Astrocyte of the spinal cord (primary cell): ENCODE measurements around the gene DENND2C.

ENCODE experiments used
- DNase-seq: peaks from one replicate; pipeline ENCODE4 v3.0.0; 2011; ENCODE audit warnings: low read depth, low spot score
- H3K4me3 ChIP-seq: 2 replicates; pipeline ENCODE4 v1.5.1; 2011; ENCODE audit warnings: low read depth, mild to moderate bottlenecking, low read length, moderate library complexity
- CTCF ChIP-seq: IDR thresholded peaks from 2 replicates; pipeline ENCODE4 v1.5.1; 2012; ENCODE audit warnings: low read depth, mild to moderate bottlenecking, low read length, inconsistent platforms
- in situ Hi-C: cut with HindIII; loops from 2 replicates; pipeline ENCODE4 v1.10.0; 2017; ENCODE audit warnings: low sequenced_read_pairs

Gene DENND2C

DNA sequence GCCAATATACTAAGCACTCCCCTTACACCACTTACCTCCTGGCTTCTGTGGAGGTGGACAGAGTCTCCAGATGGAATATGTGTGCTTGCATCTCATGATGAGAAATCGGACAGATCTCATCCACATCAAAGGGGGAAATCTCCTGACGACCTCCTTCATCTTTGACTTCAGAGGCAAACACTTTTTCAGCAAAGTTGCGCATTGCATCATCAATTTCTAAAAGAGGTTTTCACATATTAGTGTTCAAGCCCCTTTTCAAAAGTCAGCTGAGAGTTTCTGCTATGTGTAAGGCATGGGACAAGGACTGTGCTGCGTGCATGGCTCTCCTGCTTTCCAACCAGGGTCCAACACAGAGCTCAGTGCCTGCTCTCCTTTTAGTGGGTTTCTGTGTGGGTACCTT lies 18.7 kb upstream of the DENND2C start:
- no peak for TF ChIP-seq CTCF
- in situ Hi-C loops: no loop called here
- no peak for DNase-seq
- H3K4me3 ChIP-seq: no peak overlapping the region

GRCh38 chr1:114685851-114686250 lies 16.0 kb upstream of the DENND2C start:
- DNase-seq: no peak

GRCh38 chr1:114677691-114678090 lies 7.8 kb upstream of the DENND2C start:
- in situ Hi-C loops: no loop called here
- TF ChIP-seq CTCF: no peak
- no peak for DNase-seq
- H3K4me3 ChIP-seq: no peak overlapping the region

More at GRCh38 chr1:114685851-114686250, 16.0 kb upstream of the DENND2C start:
- no peak overlapping the region for H3K4me3 ChIP-seq
- TF ChIP-seq CTCF: no peak
- in situ Hi-C loops: no loop called here

DNA sequence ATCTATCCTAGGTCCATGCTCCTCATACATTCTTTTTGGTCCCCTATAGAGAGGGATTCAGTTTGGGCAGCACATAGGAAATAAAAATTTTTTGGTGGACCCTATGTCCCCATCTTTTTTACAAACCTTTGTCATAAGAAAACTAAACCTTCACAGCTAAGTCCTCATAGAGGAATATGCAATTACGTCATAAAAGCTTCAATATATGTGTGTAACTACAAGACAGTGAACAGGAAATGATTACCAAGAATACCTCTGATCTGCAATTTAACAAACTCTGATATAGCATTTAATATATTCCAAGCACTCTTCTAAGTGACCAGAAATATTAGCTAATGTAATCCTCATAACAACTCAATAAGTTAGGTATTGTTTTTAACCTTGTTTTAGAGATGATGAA lies 6.3 kb upstream of the DENND2C start:
- H3K4me3 ChIP-seq: no peak overlapping the region
- TF ChIP-seq CTCF: no peak
- no peak for DNase-seq
- in situ Hi-C loops: no loop called here

DNA sequence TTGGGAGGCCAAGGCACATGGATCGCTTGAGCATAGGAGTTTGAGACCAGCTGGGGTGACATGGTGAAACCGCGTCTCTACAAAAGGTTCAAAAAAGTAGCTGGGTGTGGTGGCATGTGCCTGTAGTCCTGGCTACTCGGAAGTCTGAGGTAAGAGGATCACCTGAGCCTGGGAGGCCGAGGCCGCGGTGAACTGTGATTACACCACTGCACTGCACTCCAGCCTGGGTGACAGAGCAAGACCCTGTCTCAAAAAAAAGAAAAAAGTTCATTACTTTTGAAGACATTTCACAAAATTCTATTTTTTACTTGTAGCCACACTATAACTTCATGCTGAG lies 2.1 kb upstream of the DENND2C start:
- DNase-seq: no peak
- no peak for TF ChIP-seq CTCF
- in situ Hi-C loops: no loop called here
- no peak overlapping the region for H3K4me3 ChIP-seq

DNA sequence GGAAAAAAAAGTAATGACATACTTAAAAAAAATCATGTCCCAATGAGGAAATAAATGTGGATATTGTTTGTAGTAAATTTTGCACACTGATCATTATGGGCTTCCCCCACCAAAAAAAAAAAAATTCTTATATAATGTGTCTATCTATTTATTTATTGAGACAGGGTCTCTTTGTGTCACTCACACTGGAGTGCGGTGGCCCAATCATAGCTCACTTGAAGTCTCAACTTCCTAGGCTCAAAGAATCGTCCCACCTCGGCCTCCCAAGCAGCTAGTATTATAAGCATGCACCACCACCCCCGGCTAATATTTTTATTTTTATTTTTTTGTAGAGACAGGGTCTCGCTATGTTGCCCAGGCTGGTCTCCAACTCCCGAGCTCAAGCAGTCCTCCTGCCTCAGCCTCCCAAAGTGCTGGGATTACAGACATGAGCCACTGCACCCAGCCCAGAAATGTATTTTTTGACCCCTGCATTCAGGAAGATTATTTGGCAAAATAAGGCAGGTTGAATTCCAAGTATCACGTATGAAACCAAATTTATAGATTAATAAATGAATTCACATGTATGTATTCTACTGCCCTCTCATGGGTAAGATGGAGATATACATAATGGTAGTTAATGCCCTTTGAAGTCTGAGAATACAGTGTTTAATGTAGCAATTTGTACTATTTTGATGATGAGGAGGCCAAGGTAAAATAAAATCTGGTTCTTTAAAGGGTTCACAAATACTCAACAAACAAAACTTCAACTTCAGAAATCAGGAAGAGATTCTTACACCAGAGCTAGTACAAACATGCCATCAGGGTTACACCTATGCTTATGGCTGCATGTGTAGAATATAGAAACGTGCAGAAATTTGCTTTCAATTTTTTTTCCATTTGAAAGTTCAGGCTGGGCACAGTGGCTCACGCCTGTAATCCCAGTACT lies 1.4 kb upstream of the DENND2C start:
- TF ChIP-seq CTCF: peak; percentile 30
- peak; percentile 7 for DNase-seq
- H3K4me3 ChIP-seq: no peak overlapping the region
- in situ Hi-C loops: no loop called here
